Astrocyte (in vitro differentiated cells and primary cell): Measurements from ENCODE around the gene SAMD4A. TPM values are rescaled to one million over a fixed set of nuclear protein-coding genes. Genes with fewer than 3 reads are reported as not detected.

Source experiments
- DNase-seq: peaks from one replicate; pipeline ENCODE4 v3.0.0-alpha.2; 2010; ENCODE audit warnings: low read depth
- FAIRE-seq: peaks from 2 replicates; lab custom pipeline; 2011; peaks lifted over from hg19 to GRCh38; lab: Jason Lieb, UNC
- H2AFZ ChIP-seq: 2 replicates; pipeline ENCODE4 v1.6.0; 2012; ENCODE audit warnings: low read depth, low read length, inconsistent platforms
- H3K27ac ChIP-seq: 2 replicates; pipeline ENCODE4 v1.5.1; 2011; ENCODE audit warnings: low read depth, low read length, inconsistent platforms
- H3K27me3 ChIP-seq: 2 replicates; pipeline ENCODE4 v1.6.0; 2011; ENCODE audit warnings: low read length, inconsistent platforms; ENCODE audit not compliant: insufficient read depth
- H3K36me3 ChIP-seq: 2 replicates; pipeline ENCODE4 v1.5.1; 2011; ENCODE audit warnings: low read length, inconsistent platforms; ENCODE audit not compliant: insufficient read depth
- H3K4me1 ChIP-seq: 2 replicates; pipeline ENCODE4 v1.5.1; 2011; ENCODE audit warnings: low read length, inconsistent platforms; ENCODE audit not compliant: insufficient read depth
- H3K4me2 ChIP-seq: 2 replicates; pipeline ENCODE4 v1.6.0; 2012; ENCODE audit warnings: low read length, inconsistent platforms
- H3K4me3 ChIP-seq: 2 replicates; pipeline ENCODE4 v1.5.1; 2011; ENCODE audit warnings: low read depth, mild to moderate bottlenecking, low read length, inconsistent platforms; ENCODE audit not compliant: insufficient read depth
- H3K79me2 ChIP-seq: 2 replicates; pipeline ENCODE4 v1.6.0; 2012; ENCODE audit warnings: mild to moderate bottlenecking, low read length, inconsistent platforms; ENCODE audit not compliant: insufficient read depth
- H3K9ac ChIP-seq: 2 replicates; pipeline ENCODE4 v1.6.0; 2012; ENCODE audit warnings: mild to moderate bottlenecking, low read length, inconsistent platforms
- H3K9me3 ChIP-seq: 2 replicates; pipeline ENCODE4 v1.5.1; 2012; ENCODE audit warnings: low read depth, mild to moderate bottlenecking, low read length, inconsistent platforms; ENCODE audit not compliant: insufficient read depth
- H4K20me1 ChIP-seq: 2 replicates; pipeline ENCODE4 v1.6.0; 2012; ENCODE audit warnings: low read length, inconsistent platforms; ENCODE audit not compliant: insufficient read depth
- H3K27ac Mint-ChIP-seq: one replicate; pipeline ENCODE4 v1.8.0; 2021; ENCODE audit warnings: mild to moderate bottlenecking, mixed read lengths; ENCODE audit not compliant: unreplicated experiment
- H3K27me3 Mint-ChIP-seq: one replicate; pipeline ENCODE4 v1.8.0; 2021; ENCODE audit warnings: low read depth, mixed read lengths; ENCODE audit not compliant: unreplicated experiment
- H3K36me3 Mint-ChIP-seq: one replicate; pipeline ENCODE4 v1.8.0; 2021; ENCODE audit warnings: low read depth, mixed read lengths; ENCODE audit not compliant: unreplicated experiment
- H3K4me1 Mint-ChIP-seq: one replicate; pipeline ENCODE4 v1.8.0; 2021; ENCODE audit warnings: low read depth, mixed read lengths; ENCODE audit not compliant: unreplicated experiment
- H3K4me3 Mint-ChIP-seq: one replicate; pipeline ENCODE4 v1.8.0; 2021; ENCODE audit warnings: mild to moderate bottlenecking, moderate library complexity, mixed read lengths; ENCODE audit not compliant: unreplicated experiment
- H3K9me3 Mint-ChIP-seq: one replicate; pipeline ENCODE4 v1.8.0; 2021; ENCODE audit warnings: mild to moderate bottlenecking, mixed read lengths; ENCODE audit not compliant: unreplicated experiment
- EZH2 ChIP-seq: IDR thresholded peaks from 2 replicates; pipeline ENCODE4 v1.6.1; 2012; ENCODE audit warnings: mild to moderate bottlenecking, low read length, inconsistent platforms; ENCODE audit not compliant: insufficient read depth
- total RNA-seq: library from RNA; stranded (reverse); gene quantifications from 2 replicates; pipeline ENCODE4 v1.2.1, GENCODE V29; 2021
- TF ChIP-seq, protein P1 (sequence below): IDR thresholded peaks from 2 replicates; pipeline ENCODE4 v1.5.1; 2011; ENCODE audit warnings: low read depth, mild to moderate bottlenecking, inconsistent platforms, low read length, moderate library complexity; ENCODE audit not compliant: insufficient read depth

Gene SAMD4A
- total RNA-seq, 1 donor from 2014 or later: 68.2 TPM

DNA sequence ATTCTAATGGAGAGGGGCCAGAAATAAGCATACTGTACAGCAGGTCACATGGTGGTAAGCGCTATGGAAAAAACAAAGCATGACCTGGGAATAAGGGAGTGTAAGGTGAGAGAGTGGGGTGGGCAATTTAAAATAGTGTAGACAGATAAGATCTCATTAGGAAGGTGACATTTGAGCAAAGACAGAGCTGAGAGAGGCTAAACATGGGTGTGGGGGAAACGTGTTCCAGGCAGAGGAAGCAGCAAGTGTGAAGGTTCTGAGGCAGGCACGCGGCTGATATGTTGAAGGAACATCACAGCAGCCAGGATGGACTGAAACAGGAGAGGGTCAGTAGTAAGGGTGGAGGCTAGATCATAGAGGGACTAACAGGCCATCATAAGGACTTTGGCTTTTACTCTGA, 126.8 kb downstream of the SAMD4A start:
- Histone ChIP-seq H3K4me3 (no peak overlapping the region), H3K27ac (no peak overlapping the region), H3K27me3 (no peaks in the 10 kb centered on the region), H2AFZ (no peak overlapping the region), H3K4me2 (no peak overlapping the region), H3K36me3 (no peaks in the 10 kb centered on the region), H3K9ac (no peak overlapping the region), H3K79me2 (peaks cover 65% of the 10 kb centered on the region), H3K4me1 (no peaks in the 10 kb centered on the region), H3K9me3 (no peaks in the 10 kb centered on the region), H4K20me1 (peaks cover 70% of the 10 kb centered on the region)
- H3K4me3 Mint-ChIP-seq: no peak overlapping the region
- peaks cover 40% of the 10 kb centered on the region for H3K4me1 Mint-ChIP-seq
- TF ChIP-seq EZH2: no peak
- TF ChIP-seq, protein P1, sequence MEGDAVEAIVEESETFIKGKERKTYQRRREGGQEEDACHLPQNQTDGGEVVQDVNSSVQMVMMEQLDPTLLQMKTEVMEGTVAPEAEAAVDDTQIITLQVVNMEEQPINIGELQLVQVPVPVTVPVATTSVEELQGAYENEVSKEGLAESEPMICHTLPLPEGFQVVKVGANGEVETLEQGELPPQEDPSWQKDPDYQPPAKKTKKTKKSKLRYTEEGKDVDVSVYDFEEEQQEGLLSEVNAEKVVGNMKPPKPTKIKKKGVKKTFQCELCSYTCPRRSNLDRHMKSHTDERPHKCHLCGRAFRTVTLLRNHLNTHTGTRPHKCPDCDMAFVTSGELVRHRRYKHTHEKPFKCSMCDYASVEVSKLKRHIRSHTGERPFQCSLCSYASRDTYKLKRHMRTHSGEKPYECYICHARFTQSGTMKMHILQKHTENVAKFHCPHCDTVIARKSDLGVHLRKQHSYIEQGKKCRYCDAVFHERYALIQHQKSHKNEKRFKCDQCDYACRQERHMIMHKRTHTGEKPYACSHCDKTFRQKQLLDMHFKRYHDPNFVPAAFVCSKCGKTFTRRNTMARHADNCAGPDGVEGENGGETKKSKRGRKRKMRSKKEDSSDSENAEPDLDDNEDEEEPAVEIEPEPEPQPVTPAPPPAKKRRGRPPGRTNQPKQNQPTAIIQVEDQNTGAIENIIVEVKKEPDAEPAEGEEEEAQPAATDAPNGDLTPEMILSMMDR: no peak
- peaks cover 2% of the 10 kb centered on the region for H3K9me3 Mint-ChIP-seq
- FAIRE-seq (no peak), DNase-seq (no peak)
- no peak overlapping the region for H3K27ac Mint-ChIP-seq
- no peaks in the 10 kb centered on the region for H3K27me3 Mint-ChIP-seq
- peaks cover 10% of the 10 kb centered on the region for H3K36me3 Mint-ChIP-seq

DNA sequence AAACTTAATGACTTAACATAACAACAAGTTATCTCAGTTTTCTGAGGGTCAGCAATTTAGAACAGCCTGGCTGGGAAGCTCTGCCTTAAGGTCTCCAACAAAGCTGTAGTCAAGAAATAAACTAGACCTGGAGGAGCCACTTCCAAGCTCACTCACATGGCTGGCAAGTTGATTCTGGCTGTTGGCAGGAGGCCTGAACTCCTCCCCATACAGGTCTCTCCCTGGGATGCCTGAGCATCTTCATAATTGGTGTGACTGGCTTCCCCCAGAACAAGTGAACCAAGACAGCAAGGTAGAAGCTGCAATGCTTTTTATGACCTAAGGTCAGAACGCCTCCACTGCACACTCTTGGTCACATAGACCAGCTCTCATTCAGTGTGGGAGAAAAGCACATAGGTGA, 128.3 kb downstream of the SAMD4A start:
- Mint-ChIP-seq H3K4me1 (peaks cover 52% of the 10 kb centered on the region), H3K27me3 (no peaks in the 10 kb centered on the region), H3K9me3 (peaks cover 2% of the 10 kb centered on the region), H3K36me3 (peaks cover 10% of the 10 kb centered on the region), H3K27ac (no peak overlapping the region), H3K4me3 (no peak overlapping the region)
- DNase-seq (no peak), FAIRE-seq (no peak)
- H3K27me3 ChIP-seq: no peaks in the 10 kb centered on the region
- no peaks in the 10 kb centered on the region for H3K36me3 ChIP-seq
- no peaks in the 10 kb centered on the region for H3K4me1 ChIP-seq
- no peak overlapping the region for H3K9ac ChIP-seq
- H3K4me2 ChIP-seq: no peak overlapping the region
- TF ChIP-seq, protein P1: no peak
- TF ChIP-seq EZH2: no peak
- no peak overlapping the region for H2AFZ ChIP-seq
- H3K27ac ChIP-seq: no peak overlapping the region
- H4K20me1 ChIP-seq: peaks cover 71% of the 10 kb centered on the region
- H3K4me3 ChIP-seq: no peak overlapping the region
- H3K9me3 ChIP-seq: no peaks in the 10 kb centered on the region
- peaks cover 56% of the 10 kb centered on the region for H3K79me2 ChIP-seq

DNA sequence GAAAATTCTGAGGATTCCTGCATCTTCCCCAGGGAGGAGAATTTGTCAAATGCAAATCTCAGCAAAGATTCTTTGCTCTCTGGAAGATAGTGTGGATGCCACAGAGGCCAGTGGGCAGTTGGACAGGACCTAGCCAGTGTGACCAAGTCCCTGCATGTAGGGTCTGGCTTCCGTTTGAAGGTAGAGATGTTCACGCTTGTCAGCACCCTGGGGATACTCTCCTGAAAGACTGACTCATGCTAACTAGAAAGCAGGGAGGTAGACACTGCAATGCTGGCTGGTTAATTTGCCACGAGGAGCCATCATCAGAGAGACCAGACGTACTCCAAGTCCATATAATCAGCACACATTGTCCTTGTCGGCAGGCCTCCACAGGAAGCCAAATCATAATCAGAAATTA, 130.1 kb downstream of the SAMD4A start:
- H3K27me3 ChIP-seq: no peaks in the 10 kb centered on the region
- peaks cover 2% of the 10 kb centered on the region for H3K9me3 Mint-ChIP-seq
- H3K4me1 Mint-ChIP-seq: peaks cover 54% of the 10 kb centered on the region
- DNase-seq (no peak), FAIRE-seq (no peak)
- H3K36me3 ChIP-seq: peaks cover 2% of the 10 kb centered on the region
- no peaks in the 10 kb centered on the region for H3K9me3 ChIP-seq
- no peak overlapping the region for H3K4me2 ChIP-seq
- H3K79me2 ChIP-seq: peaks cover 43% of the 10 kb centered on the region
- no peak overlapping the region for H2AFZ ChIP-seq
- no peak overlapping the region for H3K27ac ChIP-seq
- H3K4me1 ChIP-seq: no peaks in the 10 kb centered on the region
- no peak overlapping the region for H3K4me3 ChIP-seq
- no peak overlapping the region for H3K27ac Mint-ChIP-seq
- H3K4me3 Mint-ChIP-seq: no peak overlapping the region
- H3K36me3 Mint-ChIP-seq: peaks cover 9% of the 10 kb centered on the region
- H3K9ac ChIP-seq: no peak overlapping the region
- H3K27me3 Mint-ChIP-seq: no peaks in the 10 kb centered on the region
- TF ChIP-seq, protein P1: no peak
- no peak for TF ChIP-seq EZH2
- peaks cover 70% of the 10 kb centered on the region for H4K20me1 ChIP-seq
